Left cardiac atrium (tissue), 4 donors: Measurements from ENCODE around the gene EIF4G3. TPM values are rescaled to one million over a fixed set of nuclear protein-coding genes. Genes with fewer than 3 reads are reported as not detected.
A peak's percentile ranks its signal among the peaks of the same experiment; 100 is the strongest.

Experiments
- ATAC-seq, 2 donors: fragments of 200-7000 bp; cut with Tn5 transposase; one replicate each; pipeline ENCODE4 v1.9.1; 2020; ENCODE audit warnings: mild to moderate bottlenecking in 2 of 2, moderate library complexity in 2 of 2
- DNase-seq: peaks from one replicate; pipeline ENCODE4 v3.0.0-alpha.2; 2020
- intact Hi-C, 2 donors: fragments of 100-400 bp; cut with DNase I; formaldehyde crosslinking; loops; one replicate each; pipeline versions ENCODE4 v1.14.1 to v1.15.1; 2022 to 2023
- total RNA-seq, 2 donors: library from RNA; stranded (reverse); fragmentation: NEBNext Ultra II Directional; extraction: Animal tissue kit (Norgen Biotek cat#: 25700); gene quantifications; one replicate each; pipeline ENCODE4 v1.2.1, GENCODE V29; 2021
- donor health status: DM: no; HTN: yes; CAD: no.
- donor health status: DM: no; HTN: yes; CAD: no; lungs with severe emphysema.
- donor health status: DM: yes; HTN: yes; CAD: no.
- donor health status: Dilated cardiomyopathy.

The EIF4G3 gene
- total RNA-seq, 2 donors from 2014 or later: 38.2 to 48.2 TPM

GRCh38 chr1:21021311-21021710 is 155.4 kb downstream of the EIF4G3 start:
- DNase-seq: no peak
- ATAC-seq: no peak
- intact Hi-C loops: no loop called here

GRCh38 chr1:21020151-21020550 is 156.5 kb downstream of the EIF4G3 start:
- no peak for ATAC-seq
- intact Hi-C loops: no loop called here
- no peak for DNase-seq

- ATAC-seq (no peak), DNase-seq (no peak)
- intact Hi-C loops: no loop called here
Observed at GRCh38 chr1:21018673-21019072, 158.0 kb downstream of the EIF4G3 start.

GRCh38 chr1:21013510-21013909 is 163.2 kb downstream of the EIF4G3 start:
- ATAC-seq (no peak), DNase-seq (no peak)
- intact Hi-C loops: no loop called here

GRCh38 chr1:21012937-21013336 is 163.8 kb downstream of the EIF4G3 start:
- peak; percentile 76 to 88 for ATAC-seq
- intact Hi-C loops: no loop called here
- peak; percentile 37 for DNase-seq

- no peak for DNase-seq
- intact Hi-C loops: no loop called here
- no peak for ATAC-seq
Observed at GRCh38 chr1:21007876-21008275, 168.8 kb downstream of the EIF4G3 start.

- DNase-seq (no peak), ATAC-seq (no peak)
- intact Hi-C loops: no loop called here
Observed at GRCh38 chr1:21005466-21006239, 171.0 kb downstream of the EIF4G3 start.

- intact Hi-C loops: no loop called here
- DNase-seq (no peak), ATAC-seq (no peak)
Observed at GRCh38 chr1:21003281-21004045, 173.2 kb downstream of the EIF4G3 start.

- DNase-seq (no peak), ATAC-seq (no peak)
- intact Hi-C loops: no loop called here
Observed at GRCh38 chr1:21001042-21001441, 175.7 kb downstream of the EIF4G3 start.

GRCh38 chr1:21000245-21000594 is 176.5 kb downstream of the EIF4G3 start:
- DNase-seq: no peak
- ATAC-seq: no peak
- intact Hi-C loops: no loop called here

- intact Hi-C loops: no loop called here
- no peak for DNase-seq
- no peak for ATAC-seq
Observed at GRCh38 chr1:20999525-21000244, 177.0 kb downstream of the EIF4G3 start.

- ATAC-seq (no peak), DNase-seq (no peak)
- intact Hi-C loops: no loop called here
Observed at GRCh38 chr1:20998826-20999225, 177.9 kb downstream of the EIF4G3 start.

- ATAC-seq (no peak), DNase-seq (no peak)
- intact Hi-C loops: no loop called here
Observed at GRCh38 chr1:20997602-20998224, 179.0 kb downstream of the EIF4G3 start.

GRCh38 chr1:20996554-20996953 is 180.1 kb downstream of the EIF4G3 start:
- intact Hi-C loops: no loop called here
- ATAC-seq (no peak), DNase-seq (no peak)

- intact Hi-C loops: no loop called here
- DNase-seq: no peak
- ATAC-seq: no peak
Observed at GRCh38 chr1:20993716-20994575, 182.8 kb downstream of the EIF4G3 start.

GRCh38 chr1:20992322-20993056 is 184.2 kb downstream of the EIF4G3 start:
- intact Hi-C loops: no loop called here
- no peak for ATAC-seq
- DNase-seq: no peak

GRCh38 chr1:20988943-20989342 is 187.8 kb downstream of the EIF4G3 start:
- ATAC-seq: no peak
- intact Hi-C loops: no loop called here

More at GRCh38 chr1:20988943-20989342, 187.8 kb downstream of the EIF4G3 start:
- DNase-seq: no peak
